ENCODE data around the gene LYZ. TPM values are rescaled to one million over a fixed set of nuclear protein-coding genes. Genes with fewer than 3 reads are reported as not detected.
A peak's percentile ranks its signal among the peaks of the same experiment; 100 is the strongest.

Gene LYZ
- total RNA-seq, 1 donor: not detected

- DNase-seq (ENCODE audit: low read depth): no peak
- TF ChIP-seq, protein P1, sequence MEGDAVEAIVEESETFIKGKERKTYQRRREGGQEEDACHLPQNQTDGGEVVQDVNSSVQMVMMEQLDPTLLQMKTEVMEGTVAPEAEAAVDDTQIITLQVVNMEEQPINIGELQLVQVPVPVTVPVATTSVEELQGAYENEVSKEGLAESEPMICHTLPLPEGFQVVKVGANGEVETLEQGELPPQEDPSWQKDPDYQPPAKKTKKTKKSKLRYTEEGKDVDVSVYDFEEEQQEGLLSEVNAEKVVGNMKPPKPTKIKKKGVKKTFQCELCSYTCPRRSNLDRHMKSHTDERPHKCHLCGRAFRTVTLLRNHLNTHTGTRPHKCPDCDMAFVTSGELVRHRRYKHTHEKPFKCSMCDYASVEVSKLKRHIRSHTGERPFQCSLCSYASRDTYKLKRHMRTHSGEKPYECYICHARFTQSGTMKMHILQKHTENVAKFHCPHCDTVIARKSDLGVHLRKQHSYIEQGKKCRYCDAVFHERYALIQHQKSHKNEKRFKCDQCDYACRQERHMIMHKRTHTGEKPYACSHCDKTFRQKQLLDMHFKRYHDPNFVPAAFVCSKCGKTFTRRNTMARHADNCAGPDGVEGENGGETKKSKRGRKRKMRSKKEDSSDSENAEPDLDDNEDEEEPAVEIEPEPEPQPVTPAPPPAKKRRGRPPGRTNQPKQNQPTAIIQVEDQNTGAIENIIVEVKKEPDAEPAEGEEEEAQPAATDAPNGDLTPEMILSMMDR (IDR thresholded peaks at IDR 0.05; ENCODE audit: insufficient read depth, low read length): no peak
- no peak overlapping the region for H3K4me3 ChIP-seq (ENCODE audit: low read depth, low read length)
Measured at GRCh38 chr12:69383074-69383473, 34.9 kb downstream of the LYZ start.

DNA sequence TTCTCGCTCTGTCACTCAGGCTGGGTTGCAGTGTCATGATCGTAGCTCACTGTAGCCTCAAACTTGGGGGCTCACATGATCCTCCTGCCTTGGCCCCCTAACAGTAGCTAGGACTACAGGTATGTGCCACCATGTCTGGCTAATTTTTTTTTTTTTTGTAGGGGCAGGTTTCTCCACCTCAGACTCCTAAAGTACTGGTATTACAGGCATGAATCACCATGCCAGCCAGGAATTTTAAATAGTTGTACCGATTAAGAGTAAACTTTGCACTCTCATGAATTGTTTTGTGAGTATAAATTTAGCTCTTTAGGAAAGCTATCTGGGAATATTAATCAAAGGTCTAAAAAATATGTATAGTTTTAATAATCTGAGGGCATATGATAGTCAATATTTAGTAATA, 36.9 kb downstream of the LYZ start:
- DNase-seq (ENCODE audit: low read depth): no peak
- H3K4me3 ChIP-seq (ENCODE audit: low read depth, low read length): no peak overlapping the region
- TF ChIP-seq, protein P1 (IDR thresholded peaks at IDR 0.05; ENCODE audit: insufficient read depth, low read length): no peak

DNA sequence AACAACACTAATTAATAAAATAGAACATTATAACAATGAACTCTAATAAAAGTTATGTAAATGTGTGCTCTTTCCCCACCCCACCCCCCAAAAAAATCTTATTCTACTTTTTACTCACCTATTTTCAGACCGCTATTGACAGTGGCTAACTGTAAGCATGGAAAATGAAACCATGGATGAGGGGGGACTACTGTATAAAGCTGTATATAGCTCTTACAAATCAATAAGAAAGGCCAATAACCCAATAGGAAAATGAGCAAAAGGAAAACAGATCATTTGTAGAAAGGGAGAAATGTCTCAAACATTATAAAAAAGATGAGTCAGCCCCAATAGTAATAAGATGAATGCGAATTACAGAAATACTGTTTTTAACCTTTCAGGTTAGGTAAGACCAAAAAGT, 38.7 kb downstream of the LYZ start:
- no peak for DNase-seq (ENCODE audit: low read depth)
- TF ChIP-seq, protein P1 (IDR thresholded peaks at IDR 0.05; ENCODE audit: insufficient read depth, low read length): no peak
- no peak overlapping the region for H3K4me3 ChIP-seq (ENCODE audit: low read depth, low read length)

GRCh38 chr12:69388371-69388770, 40.2 kb downstream of the LYZ start:
- H3K4me3 ChIP-seq (ENCODE audit: low read depth, low read length): no peak overlapping the region
- TF ChIP-seq, protein P1 (IDR thresholded peaks at IDR 0.05; ENCODE audit: insufficient read depth, low read length): peak; percentile 74

DNA sequence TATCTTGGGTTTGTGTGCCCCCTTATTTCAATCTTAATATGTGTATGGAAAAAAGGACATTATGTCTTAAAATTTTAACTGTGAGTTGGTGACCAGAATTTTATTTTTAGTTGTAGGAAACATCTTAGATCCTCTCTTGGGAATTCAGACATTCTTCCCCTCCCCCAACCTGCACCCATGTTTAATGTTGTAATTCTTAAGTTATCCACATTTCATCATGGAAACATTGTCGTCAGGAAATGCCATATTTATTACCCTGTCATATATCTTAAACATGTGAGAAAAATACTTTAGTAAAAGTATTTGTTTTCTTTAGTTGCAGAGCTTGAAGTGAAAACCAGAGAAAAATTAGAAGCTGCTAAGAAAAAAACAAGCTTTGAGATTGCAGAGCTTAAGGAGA, 41.6 kb downstream of the LYZ start:
- DNase-seq (ENCODE audit: low read depth): peak; percentile 79
- TF ChIP-seq, protein P1 (IDR thresholded peaks at IDR 0.05; ENCODE audit: insufficient read depth, low read length): no peak
- no peak overlapping the region for H3K4me3 ChIP-seq (ENCODE audit: low read depth, low read length)

More at GRCh38 chr12:69388371-69388770, 40.2 kb downstream of the LYZ start:
- peak; percentile 85 for DNase-seq (ENCODE audit: low read depth)

- TF ChIP-seq, protein P1 (IDR thresholded peaks at IDR 0.05; ENCODE audit: insufficient read depth, low read length): no peak
- peak; percentile 47 for DNase-seq (ENCODE audit: low read depth)
- no peak overlapping the region for H3K4me3 ChIP-seq (ENCODE audit: low read depth, low read length)
Measured at GRCh38 chr12:69392179-69392928, 44.2 kb downstream of the LYZ start.

DNA sequence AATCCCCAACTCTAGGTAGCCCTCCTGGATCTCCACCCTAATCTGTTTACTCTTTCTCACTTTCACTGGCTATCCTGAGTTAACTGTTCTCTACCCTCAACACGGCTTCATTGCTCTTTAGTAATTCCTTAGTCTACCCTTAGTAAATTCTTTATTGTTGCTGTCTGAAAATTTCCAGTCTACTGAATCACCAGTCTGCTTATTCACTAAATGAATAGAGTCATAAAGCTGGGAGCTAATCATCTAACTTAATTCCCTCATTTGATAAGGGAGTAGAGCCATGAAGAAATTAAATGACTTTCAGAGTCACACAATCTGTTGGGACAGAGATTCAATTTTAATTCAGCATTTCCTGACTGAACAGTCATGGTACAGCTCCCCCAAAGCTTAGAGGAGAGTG, 47.9 kb downstream of the LYZ start:
- H3K4me3 ChIP-seq (ENCODE audit: low read depth, low read length): no peak overlapping the region
- DNase-seq (ENCODE audit: low read depth): no peak
- TF ChIP-seq, protein P1 (IDR thresholded peaks at IDR 0.05; ENCODE audit: insufficient read depth, low read length): no peak

Measured in fibroblast of the aortic adventitia (primary cell).